ENCODE measurements around the gene KCNC1.

Gene KCNC1

GRCh38 chr11:17760102-17761029 lies 25.8 kb downstream of the KCNC1 start:
- peak; percentile 48 for DNase-seq

- DNase-seq: no peak
Measured at GRCh38 chr11:17762309-17762974, 27.9 kb downstream of the KCNC1 start.

GRCh38 chr11:17763244-17763643 lies 28.7 kb downstream of the KCNC1 start:
- DNase-seq: no peak

- DNase-seq: no peak
Measured at GRCh38 chr11:17763703-17764102, 29.1 kb downstream of the KCNC1 start.

GRCh38 chr11:17764446-17765218 lies 30.1 kb downstream of the KCNC1 start:
- DNase-seq: no peak

- no peak for DNase-seq
Measured at GRCh38 chr11:17765356-17766072, 30.9 kb downstream of the KCNC1 start.

- DNase-seq: no peak
Measured at GRCh38 chr11:17766073-17766359, 31.4 kb downstream of the KCNC1 start.

GRCh38 chr11:17766590-17766989 lies 32.0 kb downstream of the KCNC1 start:
- DNase-seq: no peak

GRCh38 chr11:17767301-17767885 lies 32.8 kb downstream of the KCNC1 start:
- DNase-seq: no peak

- DNase-seq: no peak
Measured at GRCh38 chr11:17767914-17768313, 33.3 kb downstream of the KCNC1 start.

- DNase-seq: no peak
Measured at GRCh38 chr11:17768547-17768946, 34.0 kb downstream of the KCNC1 start.

- no peak for DNase-seq
Measured at GRCh38 chr11:17769218-17769617, 34.6 kb downstream of the KCNC1 start.

GRCh38 chr11:17770048-17770652 lies 35.6 kb downstream of the KCNC1 start:
- no peak for DNase-seq

- DNase-seq: no peak
Measured at GRCh38 chr11:17770917-17771316, 36.3 kb downstream of the KCNC1 start.

- no peak for DNase-seq
Measured at GRCh38 chr11:17771415-17771814, 36.8 kb downstream of the KCNC1 start.

GRCh38 chr11:17771841-17772401 lies 37.3 kb downstream of the KCNC1 start:
- DNase-seq: no peak

- no peak for DNase-seq
Measured at GRCh38 chr11:17772704-17773600, 38.4 kb downstream of the KCNC1 start.

- DNase-seq: no peak
Measured at GRCh38 chr11:17773674-17774073, 39.1 kb downstream of the KCNC1 start.

GRCh38 chr11:17774232-17775034 lies 39.9 kb downstream of the KCNC1 start:
- DNase-seq: no peak

GRCh38 chr11:17775035-17775348 lies 40.4 kb downstream of the KCNC1 start:
- no peak for DNase-seq

Data from NCI-H1092 (cell line).